SK-N-SH (cell line): ENCODE data around the gene TRPT1.

Experiments used
- EP300 ChIP-seq, 2 experiments: IDR thresholded peaks; 2 replicates each; pipeline versions ENCODE4 v1.4.0 to v1.6.1; 2012; ENCODE audit warnings: borderline replicate concordance in 1 of 2, low read depth in 1 of 2, low read length in 1 of 2
- FOSL2 ChIP-seq: IDR thresholded peaks from 2 replicates; pipeline ENCODE4 v1.4.0; 2012; ENCODE audit warnings: low read depth, mild to moderate bottlenecking, moderate library complexity, borderline replicate concordance
- MXI1 ChIP-seq: IDR thresholded peaks from 2 replicates; pipeline ENCODE4 v1.6.1; 2012; ENCODE audit warnings: mild to moderate bottlenecking, low read depth, low read length, improper control_type of control experiment
- NRF1 ChIP-seq: IDR thresholded peaks from 2 replicates; pipeline ENCODE4 v1.6.1; 2012; ENCODE audit warnings: low read depth, mild to moderate bottlenecking, low read length
- POLR2AphosphoS5 ChIP-seq: IDR thresholded peaks from 2 replicates; pipeline ENCODE4 v1.6.1; 2012; ENCODE audit warnings: low read depth, low read length
- RCOR1 ChIP-seq: fragments of 150-350 bp; IDR thresholded peaks from 2 replicates; pipeline ENCODE4 v1.6.1; 2017; ENCODE audit warnings: antibody characterized with exemption, low read length
- SIN3A ChIP-seq: IDR thresholded peaks from 2 replicates; pipeline ENCODE4 v1.6.1; 2012; ENCODE audit warnings: low read depth, mild to moderate bottlenecking, low read length, moderate library complexity, borderline replicate concordance
- SMC3 ChIP-seq: IDR thresholded peaks from 2 replicates; pipeline ENCODE4 v1.6.1; 2012; ENCODE audit warnings: low read depth, low read length, improper control_type of control experiment
- TCF12 ChIP-seq: IDR thresholded peaks from 2 replicates; pipeline ENCODE4 v1.4.0; 2012
- TF ChIP-seq, protein P1 (sequence below): fragments of 200-600 bp; sonication (generic); IDR thresholded peaks from 2 replicates; pipeline ENCODE4 v1.6.1; 2017; ENCODE audit warnings: antibody characterized with exemption, mild to moderate bottlenecking, moderate library complexity
- TF ChIP-seq, protein P2 (sequence below): IDR thresholded peaks from 2 replicates; pipeline ENCODE4 v1.4.0; 2012; ENCODE audit warnings: low read depth

DNA sequence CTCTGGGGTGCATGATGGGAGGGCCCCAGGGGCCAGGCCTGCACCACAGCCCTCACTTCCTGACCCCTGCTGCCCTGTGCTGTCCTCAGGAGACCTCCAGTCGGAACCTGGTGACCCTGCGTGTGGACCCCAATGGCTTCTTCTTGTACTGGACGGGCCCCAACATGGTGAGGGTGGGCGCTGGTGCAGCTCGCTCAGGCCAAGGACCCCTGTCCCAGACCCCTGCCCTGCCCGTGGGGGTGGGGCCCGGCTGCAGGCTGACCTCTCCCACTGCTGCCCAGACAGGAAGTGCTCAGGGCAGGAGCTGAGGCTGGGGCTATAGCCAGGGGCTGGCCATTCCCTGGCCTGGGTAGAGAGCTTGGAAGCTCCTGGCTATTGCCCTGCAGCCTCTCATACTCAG is 28.3 kb upstream of the TRPT1 start:
- TF ChIP-seq, protein P1, sequence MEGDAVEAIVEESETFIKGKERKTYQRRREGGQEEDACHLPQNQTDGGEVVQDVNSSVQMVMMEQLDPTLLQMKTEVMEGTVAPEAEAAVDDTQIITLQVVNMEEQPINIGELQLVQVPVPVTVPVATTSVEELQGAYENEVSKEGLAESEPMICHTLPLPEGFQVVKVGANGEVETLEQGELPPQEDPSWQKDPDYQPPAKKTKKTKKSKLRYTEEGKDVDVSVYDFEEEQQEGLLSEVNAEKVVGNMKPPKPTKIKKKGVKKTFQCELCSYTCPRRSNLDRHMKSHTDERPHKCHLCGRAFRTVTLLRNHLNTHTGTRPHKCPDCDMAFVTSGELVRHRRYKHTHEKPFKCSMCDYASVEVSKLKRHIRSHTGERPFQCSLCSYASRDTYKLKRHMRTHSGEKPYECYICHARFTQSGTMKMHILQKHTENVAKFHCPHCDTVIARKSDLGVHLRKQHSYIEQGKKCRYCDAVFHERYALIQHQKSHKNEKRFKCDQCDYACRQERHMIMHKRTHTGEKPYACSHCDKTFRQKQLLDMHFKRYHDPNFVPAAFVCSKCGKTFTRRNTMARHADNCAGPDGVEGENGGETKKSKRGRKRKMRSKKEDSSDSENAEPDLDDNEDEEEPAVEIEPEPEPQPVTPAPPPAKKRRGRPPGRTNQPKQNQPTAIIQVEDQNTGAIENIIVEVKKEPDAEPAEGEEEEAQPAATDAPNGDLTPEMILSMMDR: no peak
- TF ChIP-seq, protein P2, sequence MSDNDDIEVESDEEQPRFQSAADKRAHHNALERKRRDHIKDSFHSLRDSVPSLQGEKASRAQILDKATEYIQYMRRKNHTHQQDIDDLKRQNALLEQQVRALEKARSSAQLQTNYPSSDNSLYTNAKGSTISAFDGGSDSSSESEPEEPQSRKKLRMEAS: no peak
- no peak for TF ChIP-seq SIN3A
- no peak for TF ChIP-seq RCOR1
- no peak for TF ChIP-seq MXI1
- no peak for TF ChIP-seq EP300 (IDR thresholded peaks at IDR 0.05; ENCODE audit: borderline replicate concordance in 1 of 2, low read depth in 1 of 2, low read length in 1 of 2)
- no peak for TF ChIP-seq POLR2AphosphoS5
- no peak for TF ChIP-seq FOSL2
- no peak for TF ChIP-seq TCF12
- no peak for TF ChIP-seq NRF1
- no peak for TF ChIP-seq SMC3
